AG09319 (cell line): ENCODE measurements around the gene ZNF407.
A peak's percentile ranks its signal among the peaks of the same experiment; 100 is the strongest.

Experiments used
- DNase-seq: peaks from one replicate; pipeline ENCODE4 v3.0.0-alpha.2; 2010; ENCODE audit warnings: low read depth; ENCODE audit errors: extremely low read depth
- TF ChIP-seq, protein P1 (sequence below): IDR thresholded peaks from 2 replicates; pipeline ENCODE4 v1.5.1; 2011; ENCODE audit warnings: low read depth, mild to moderate bottlenecking, inconsistent platforms, low read length, moderate library complexity

The ZNF407 gene

DNA sequence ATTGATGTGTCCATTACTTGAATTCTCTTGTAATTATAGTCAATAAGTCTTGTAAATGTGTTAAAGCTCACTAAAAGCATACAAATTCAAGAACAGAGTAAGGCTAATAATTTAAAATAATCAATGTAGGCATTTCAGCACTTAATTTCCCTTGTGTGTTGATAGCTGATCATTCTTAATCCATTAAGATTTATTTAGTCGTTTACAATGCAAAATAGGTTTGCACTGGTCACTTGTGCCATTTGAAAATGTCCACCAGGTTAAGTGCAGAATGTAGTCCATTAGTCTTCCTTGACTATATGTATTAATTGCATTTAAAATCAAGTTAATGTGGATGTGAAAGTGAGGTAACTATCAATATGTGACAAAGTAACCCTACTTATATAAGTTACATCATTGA lies 39.4 kb downstream of the ZNF407 start:
- DNase-seq = no peak
- TF ChIP-seq, protein P1, sequence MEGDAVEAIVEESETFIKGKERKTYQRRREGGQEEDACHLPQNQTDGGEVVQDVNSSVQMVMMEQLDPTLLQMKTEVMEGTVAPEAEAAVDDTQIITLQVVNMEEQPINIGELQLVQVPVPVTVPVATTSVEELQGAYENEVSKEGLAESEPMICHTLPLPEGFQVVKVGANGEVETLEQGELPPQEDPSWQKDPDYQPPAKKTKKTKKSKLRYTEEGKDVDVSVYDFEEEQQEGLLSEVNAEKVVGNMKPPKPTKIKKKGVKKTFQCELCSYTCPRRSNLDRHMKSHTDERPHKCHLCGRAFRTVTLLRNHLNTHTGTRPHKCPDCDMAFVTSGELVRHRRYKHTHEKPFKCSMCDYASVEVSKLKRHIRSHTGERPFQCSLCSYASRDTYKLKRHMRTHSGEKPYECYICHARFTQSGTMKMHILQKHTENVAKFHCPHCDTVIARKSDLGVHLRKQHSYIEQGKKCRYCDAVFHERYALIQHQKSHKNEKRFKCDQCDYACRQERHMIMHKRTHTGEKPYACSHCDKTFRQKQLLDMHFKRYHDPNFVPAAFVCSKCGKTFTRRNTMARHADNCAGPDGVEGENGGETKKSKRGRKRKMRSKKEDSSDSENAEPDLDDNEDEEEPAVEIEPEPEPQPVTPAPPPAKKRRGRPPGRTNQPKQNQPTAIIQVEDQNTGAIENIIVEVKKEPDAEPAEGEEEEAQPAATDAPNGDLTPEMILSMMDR = no peak

DNA sequence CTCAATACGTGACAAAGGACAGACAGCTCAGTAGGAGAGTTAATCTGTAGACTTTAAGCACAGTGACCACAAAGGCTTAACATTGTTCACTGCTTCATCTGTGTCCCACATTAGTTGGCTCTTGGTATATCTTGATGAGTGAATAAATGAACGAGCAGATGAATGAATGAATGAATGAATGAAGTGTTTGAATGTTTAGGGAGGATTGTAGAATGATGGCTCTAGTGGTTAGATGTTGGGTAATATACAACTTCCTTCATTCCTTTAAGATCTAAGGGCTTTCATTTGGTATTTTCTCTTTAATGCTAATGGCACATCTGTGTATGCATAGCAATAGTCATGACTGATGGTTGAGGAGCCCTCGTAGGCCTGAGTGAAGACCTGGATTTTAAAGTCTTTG lies 40.5 kb downstream of the ZNF407 start:
- TF ChIP-seq, protein P1 = no peak
- DNase-seq = no peak

DNA sequence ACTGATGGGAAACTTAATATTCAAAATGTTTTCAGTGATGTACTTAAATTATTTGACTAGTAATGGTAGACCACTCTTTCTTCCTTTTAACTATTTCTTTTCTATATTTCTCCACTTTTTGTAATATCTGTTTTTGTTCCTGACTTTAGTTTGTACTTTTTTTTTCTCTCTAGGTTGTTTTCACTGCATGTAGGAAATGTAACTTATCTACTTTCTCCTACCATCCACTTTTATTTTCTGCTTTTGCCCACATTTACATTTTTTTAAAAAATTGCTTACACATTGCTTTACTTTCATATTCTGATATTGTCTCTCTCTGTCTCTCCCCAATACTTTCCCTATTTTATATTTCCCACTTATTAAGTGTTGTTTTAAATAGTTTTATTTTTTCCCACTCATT lies 47.0 kb downstream of the ZNF407 start:
- TF ChIP-seq, protein P1 = no peak
- DNase-seq = no peak

DNA sequence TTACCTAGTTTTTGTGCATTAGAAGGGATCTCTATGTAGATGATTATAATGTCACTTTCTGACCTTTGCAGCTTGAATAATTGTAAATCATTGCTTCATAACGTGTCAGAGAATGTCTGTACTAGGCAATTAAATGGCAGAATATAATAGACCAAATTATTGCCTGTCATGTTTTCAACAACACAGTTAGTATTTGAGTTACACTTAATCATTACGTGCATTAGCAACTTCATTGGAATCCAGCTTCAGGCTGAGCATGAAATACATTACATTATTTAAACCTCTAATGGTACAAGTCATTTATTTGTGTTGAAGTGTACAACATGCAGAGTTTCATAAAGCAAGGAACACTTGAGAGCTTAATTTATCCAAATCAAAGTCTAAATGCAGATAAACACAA lies 48.0 kb downstream of the ZNF407 start:
- no peak for DNase-seq
- TF ChIP-seq, protein P1 = no peak

DNA sequence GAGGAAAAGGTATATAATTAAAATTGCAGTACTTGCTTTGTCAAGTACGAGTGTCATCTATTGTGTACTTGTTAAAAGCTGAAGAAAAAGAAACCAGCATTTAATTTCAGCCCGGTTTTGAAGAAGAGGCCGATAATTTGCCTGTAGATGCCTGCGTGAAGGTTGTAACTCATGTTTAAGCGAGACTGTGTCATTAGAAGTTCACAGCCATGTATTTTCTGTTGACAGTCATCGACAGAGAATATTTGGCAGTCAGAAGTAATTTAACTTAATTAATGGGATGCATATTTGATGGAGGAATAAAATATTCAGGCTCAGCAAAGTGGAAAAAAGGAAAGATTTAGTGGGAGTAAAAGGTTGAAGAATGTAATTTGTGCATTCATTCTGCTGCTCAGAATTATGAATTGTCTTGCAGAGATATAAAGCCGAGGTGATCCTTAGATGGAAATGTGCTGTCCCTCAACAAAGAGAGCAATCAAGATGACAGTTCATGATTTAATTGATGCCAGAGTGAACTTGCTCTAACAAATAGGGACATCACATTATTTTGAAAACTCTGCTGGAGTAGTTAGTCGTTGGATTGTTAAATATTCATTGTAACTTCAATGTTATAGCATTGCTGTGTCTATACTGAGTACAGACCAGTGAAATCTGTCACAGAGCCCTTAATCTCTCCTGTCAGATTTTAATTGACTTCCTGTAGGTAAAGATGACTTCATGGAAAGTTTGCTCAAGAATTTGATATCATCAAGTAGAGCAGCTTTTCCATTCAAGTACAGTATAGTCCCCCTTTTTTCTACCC lies 53.9 kb downstream of the ZNF407 start:
- no peak for DNase-seq
- TF ChIP-seq, protein P1 = no peak

DNA sequence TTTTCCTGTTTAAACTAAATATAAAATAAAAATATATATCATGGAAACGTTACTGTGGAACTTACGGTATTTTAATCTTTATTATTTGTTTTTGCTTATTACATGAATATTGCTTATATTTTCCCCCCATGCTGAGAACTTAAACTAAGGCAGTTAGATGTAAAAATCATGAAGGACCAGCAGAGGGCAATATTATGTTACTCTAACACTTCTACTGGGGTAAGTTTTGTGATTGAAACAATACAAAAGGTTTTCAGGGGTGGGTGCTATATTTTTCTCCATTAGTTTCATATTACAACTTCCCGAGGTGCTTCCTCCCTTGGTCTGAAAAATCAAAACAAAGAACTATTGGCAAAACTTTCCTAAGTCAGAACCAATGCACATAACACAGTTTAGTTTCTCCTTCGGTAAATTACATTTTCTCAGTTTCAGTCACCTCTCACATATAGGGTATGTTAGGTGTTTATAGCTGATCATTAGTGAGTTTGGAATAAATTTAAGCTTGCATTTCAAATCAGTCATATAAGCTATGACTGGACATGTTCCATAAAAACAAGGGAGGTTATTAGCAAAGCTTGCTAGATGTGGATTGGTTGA lies 54.8 kb downstream of the ZNF407 start:
- DNase-seq = no peak
- TF ChIP-seq, protein P1 = peak; percentile 51

DNA sequence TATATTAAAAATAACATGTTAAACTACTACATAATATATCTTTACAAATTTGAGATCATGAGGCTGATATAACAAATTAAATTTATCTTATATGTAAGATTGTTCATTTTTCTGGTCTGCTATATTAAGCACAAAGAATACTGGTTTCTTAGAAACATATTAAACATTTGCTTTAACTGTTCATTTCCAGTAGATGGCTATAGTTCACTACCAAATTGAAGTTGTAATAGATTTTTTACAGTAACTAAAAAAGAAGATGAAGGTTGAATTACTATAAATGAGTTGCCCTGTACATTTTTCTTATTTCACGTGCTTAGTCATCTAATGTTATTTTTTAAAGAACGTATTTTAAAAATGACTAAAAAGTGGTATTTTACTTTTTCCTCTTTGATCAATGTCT lies 57.0 kb downstream of the ZNF407 start:
- no peak for DNase-seq
- TF ChIP-seq, protein P1 = peak; percentile 36
